WTC11 (cell line): ENCODE results near the gene CD19. TPM values are rescaled to one million over a fixed set of nuclear protein-coding genes. Genes with fewer than 3 reads are reported as not detected.
A peak's percentile ranks its signal among the peaks of the same experiment; 100 is the strongest.

Experiments
- ATAC-seq: fragments of 200-7000 bp; cut with Tn5 transposase; 2 replicates; pipeline ENCODE4 v1.10.0; 2021; ENCODE audit warnings: mild to moderate bottlenecking, moderate library complexity
- CTCF ChIA-PET: fragments of 300-600 bp; sonication (Branson Sonifier 250); formaldehyde crosslinking; loops from one replicate; lab custom pipeline; 2021; ENCODE audit warnings: antibody characterized with exemption; lab: Charles Lee
- POLR2A ChIA-PET: fragments of 350-600 bp; sonication (Branson Sonifier 250); formaldehyde crosslinking; loops from one replicate; lab custom pipeline; 2021; ENCODE audit warnings: antibody characterized with exemption; lab: Charles Lee
- DNase-seq: peaks from one replicate; pipeline ENCODE4 v3.0.0; 2021; ENCODE audit warnings: low spot score
- H3K27ac Mint-ChIP-seq: 2 replicates; pipeline ENCODE4 v1.8.0; 2021; ENCODE audit warnings: mixed read lengths
- H3K27me3 Mint-ChIP-seq: 2 replicates; pipeline ENCODE4 v1.8.0; 2021; ENCODE audit warnings: low read depth, mild to moderate bottlenecking, moderate library complexity, mixed read lengths
- H3K36me3 Mint-ChIP-seq: 2 replicates; pipeline ENCODE4 v1.8.0; 2021; ENCODE audit warnings: mixed read lengths
- H3K4me1 Mint-ChIP-seq: 2 replicates; pipeline ENCODE4 v1.8.0; 2022; ENCODE audit warnings: mixed read lengths
- H3K4me3 Mint-ChIP-seq: 2 replicates; pipeline ENCODE4 v1.8.0; 2021; ENCODE audit warnings: mild to moderate bottlenecking, moderate library complexity, mixed read lengths
- H3K9me3 Mint-ChIP-seq: 2 replicates; pipeline ENCODE4 v1.8.0; 2021; ENCODE audit warnings: mixed read lengths
- ARID4B ChIP-seq: sonication (generic); formaldehyde crosslinking; IDR thresholded peaks from 2 replicates; pipeline ENCODE4 v1.8.0; 2023; ENCODE audit warnings: missing genetic modification reagents, mild to moderate bottlenecking, borderline replicate concordance
- CBFB ChIP-seq: sonication (generic); formaldehyde crosslinking; IDR thresholded peaks from 2 replicates; pipeline ENCODE4 v1.8.1; 2022; ENCODE audit warnings: mild to moderate bottlenecking, low read depth, missing genetic modification reagents
- E2F4 ChIP-seq: sonication (generic); formaldehyde crosslinking; IDR thresholded peaks from 2 replicates; pipeline ENCODE4 v1.8.1; 2022; ENCODE audit warnings: low read depth, mild to moderate bottlenecking, moderate library complexity, missing genetic modification reagents, borderline replicate concordance
- FOXJ3 ChIP-seq: sonication (generic); formaldehyde crosslinking; IDR thresholded peaks from 2 replicates; pipeline ENCODE4 v1.9.0; 2021; ENCODE audit warnings: missing genetic modification reagents, mild to moderate bottlenecking, borderline replicate concordance
- FOXK1 ChIP-seq: sonication (generic); formaldehyde crosslinking; IDR thresholded peaks from 2 replicates; pipeline ENCODE4 v1.8.0; 2022; ENCODE audit warnings: mild to moderate bottlenecking, moderate library complexity, missing genetic modification reagents
- PRRX2 ChIP-seq: fragments of 250-450 bp; sonication (Bioruptor Pico); IDR thresholded peaks from 2 replicates; pipeline ENCODE4 v1.8.0; 2021; ENCODE audit warnings: mild to moderate bottlenecking
- SMAD4 ChIP-seq: sonication (generic); formaldehyde crosslinking; IDR thresholded peaks from 2 replicates; pipeline ENCODE4 v1.8.0; 2022; ENCODE audit warnings: mild to moderate bottlenecking, missing genetic modification reagents
- SOX15 ChIP-seq: fragments of 250-450 bp; sonication (Bioruptor Pico); IDR thresholded peaks from 2 replicates; pipeline ENCODE4 v1.9.0; 2021; ENCODE audit warnings: mild to moderate bottlenecking
- TP53 ChIP-seq: sonication (generic); formaldehyde crosslinking; IDR thresholded peaks from 2 replicates; pipeline ENCODE4 v1.8.1; 2023; ENCODE audit warnings: mild to moderate bottlenecking, missing genetic modification reagents
- ZNF121 ChIP-seq: sonication (generic); formaldehyde crosslinking; IDR thresholded peaks from 2 replicates; pipeline ENCODE4 v1.8.0; 2023; ENCODE audit warnings: missing genetic modification reagents
- total RNA-seq: library from RNA; stranded (reverse); gene quantifications from 3 replicates; pipeline ENCODE4 v1.2.3, GENCODE V29; 2021
- TF ChIP-seq, protein P1 (sequence below): sonication (generic); formaldehyde crosslinking; IDR thresholded peaks from 2 replicates; pipeline ENCODE4 v1.8.0; 2023; ENCODE audit warnings: mild to moderate bottlenecking, missing genetic modification reagents

CD19 gene
- total RNA-seq, 1 experiment from 2014 or later = 0.90 TPM

GRCh38 chr16:28899882-28900590, 31.7 kb upstream of the CD19 start:
- H3K27me3 Mint-ChIP-seq = no peaks in the 10 kb centered on the region
- DNase-seq (no peak), ATAC-seq (no peak)
- no peak overlapping the region for H3K4me3 Mint-ChIP-seq
- H3K27ac Mint-ChIP-seq = no peak overlapping the region; the same call in 1 of the 2 replicates
- no peak for TF ChIP-seq CBFB
- peak; percentile 54; the same call in 1 of the 2 replicates for TF ChIP-seq ZNF121 (CRISPR knock-in tag)
- no peaks in the 10 kb centered on the region for H3K4me1 Mint-ChIP-seq
- POLR2A ChIA-PET = interaction anchor here (0.6 kb wide), 1 partner anchor 9 kb away, joined by 3 read pairs; no protein-coding TSS in a partner anchor
- H3K36me3 Mint-ChIP-seq = no peaks in the 10 kb centered on the region
- CTCF ChIA-PET = interaction anchor here (0.8 kb wide), 1 partner anchor 45 kb away, joined by 3 read pairs; no protein-coding TSS in a partner anchor
- no peaks in the 10 kb centered on the region for H3K9me3 Mint-ChIP-seq

DNA sequence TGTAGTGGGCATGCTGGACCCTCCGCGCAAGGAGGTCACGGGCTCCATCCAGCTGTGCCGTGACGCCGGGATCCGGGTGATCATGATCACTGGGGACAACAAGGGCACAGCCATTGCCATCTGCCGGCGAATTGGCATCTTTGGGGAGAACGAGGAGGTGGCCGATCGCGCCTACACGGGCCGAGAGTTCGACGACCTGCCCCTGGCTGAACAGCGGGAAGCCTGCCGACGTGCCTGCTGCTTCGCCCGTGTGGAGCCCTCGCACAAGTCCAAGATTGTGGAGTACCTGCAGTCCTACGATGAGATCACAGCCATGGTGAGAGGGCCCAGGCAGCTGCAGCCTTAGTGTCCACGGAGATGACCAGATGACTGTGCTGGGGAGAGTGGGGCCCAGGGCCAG, 31.2 kb upstream of the CD19 start:
- no peaks in the 10 kb centered on the region for H3K9me3 Mint-ChIP-seq
- TF ChIP-seq FOXK1 (CRISPR knock-in tag) = no peak
- POLR2A ChIA-PET = interaction anchor here (0.6 kb wide), 1 partner anchor 9 kb away, joined by 3 read pairs; no protein-coding TSS in a partner anchor
- H3K27me3 Mint-ChIP-seq = no peaks in the 10 kb centered on the region
- no peaks in the 10 kb centered on the region for H3K4me1 Mint-ChIP-seq
- H3K27ac Mint-ChIP-seq = no peak overlapping the region; the same call in 1 of the 2 replicates
- ATAC-seq = no peak
- CTCF ChIA-PET = no interaction called here
- no peak for DNase-seq
- no peaks in the 10 kb centered on the region for H3K36me3 Mint-ChIP-seq
- no peak overlapping the region for H3K4me3 Mint-ChIP-seq

GRCh38 chr16:28901862-28902261, 29.9 kb upstream of the CD19 start:
- ChIA-PET CTCF (no interaction called here), POLR2A (interaction anchor here (0.5 kb wide), 1 partner anchor 28 kb away, joined by 3 read pairs; no protein-coding TSS in a partner anchor)
- TF ChIP-seq, protein P1, sequence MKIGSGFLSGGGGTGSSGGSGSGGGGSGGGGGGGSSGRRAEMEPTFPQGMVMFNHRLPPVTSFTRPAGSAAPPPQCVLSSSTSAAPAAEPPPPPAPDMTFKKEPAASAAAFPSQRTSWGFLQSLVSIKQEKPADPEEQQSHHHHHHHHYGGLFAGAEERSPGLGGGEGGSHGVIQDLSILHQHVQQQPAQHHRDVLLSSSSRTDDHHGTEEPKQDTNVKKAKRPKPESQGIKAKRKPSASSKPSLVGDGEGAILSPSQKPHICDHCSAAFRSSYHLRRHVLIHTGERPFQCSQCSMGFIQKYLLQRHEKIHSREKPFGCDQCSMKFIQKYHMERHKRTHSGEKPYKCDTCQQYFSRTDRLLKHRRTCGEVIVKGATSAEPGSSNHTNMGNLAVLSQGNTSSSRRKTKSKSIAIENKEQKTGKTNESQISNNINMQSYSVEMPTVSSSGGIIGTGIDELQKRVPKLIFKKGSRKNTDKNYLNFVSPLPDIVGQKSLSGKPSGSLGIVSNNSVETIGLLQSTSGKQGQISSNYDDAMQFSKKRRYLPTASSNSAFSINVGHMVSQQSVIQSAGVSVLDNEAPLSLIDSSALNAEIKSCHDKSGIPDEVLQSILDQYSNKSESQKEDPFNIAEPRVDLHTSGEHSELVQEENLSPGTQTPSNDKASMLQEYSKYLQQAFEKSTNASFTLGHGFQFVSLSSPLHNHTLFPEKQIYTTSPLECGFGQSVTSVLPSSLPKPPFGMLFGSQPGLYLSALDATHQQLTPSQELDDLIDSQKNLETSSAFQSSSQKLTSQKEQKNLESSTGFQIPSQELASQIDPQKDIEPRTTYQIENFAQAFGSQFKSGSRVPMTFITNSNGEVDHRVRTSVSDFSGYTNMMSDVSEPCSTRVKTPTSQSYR (CRISPR knock-in tag) = no peak
- no peak for TF ChIP-seq SMAD4
- no peak for TF ChIP-seq ARID4B (CRISPR knock-in tag)
- no peak for TF ChIP-seq SOX15 (CRISPR knock-in tag)
- no peak for TF ChIP-seq PRRX2 (CRISPR knock-in tag)
- no peak for TF ChIP-seq TP53 (CRISPR knock-in tag)
- no peak for TF ChIP-seq E2F4
- TF ChIP-seq FOXJ3 = no peak

More at GRCh38 chr16:28901862-28902261, 29.9 kb upstream of the CD19 start:
- Mint-ChIP-seq H3K9me3 (no peaks in the 10 kb centered on the region), H3K27me3 (no peaks in the 10 kb centered on the region), H3K27ac (no peak overlapping the region), H3K4me1 (no peaks in the 10 kb centered on the region), H3K36me3 (no peaks in the 10 kb centered on the region), H3K4me3 (no peak overlapping the region)
- ATAC-seq = no peak
- DNase-seq = no peak
